SIG-M5 treated with dmso at 0.1 percent for 504 hours (cell line): ENCODE results near the gene REXO5.
"Not testable (repeated sequence)": the region's sequence is repeated elsewhere in the genome, so short reads cannot be mapped to it uniquely, and the experiment has no call there.

ENCODE experiments used
- DNase-seq: peaks from one replicate; lab custom pipeline; 2025; ENCODE audit not compliant: unreplicated experiment; lab: John Stamatoyannopoulos, UW

Gene REXO5

GRCh38 chr16:20799599-20799998 is 6.7 kb upstream of the REXO5 start:
- no peak for DNase-seq

- no peak for DNase-seq
These were observed 5.0 kb upstream of the REXO5 start for GRCh38 chr16:20801278-20801677.

- DNase-seq, result no peak
These were observed 3.2 kb upstream of the REXO5 start for GRCh38 chr16:20803192-20803560.

GRCh38 chr16:20803561-20804214 is 2.6 kb upstream of the REXO5 start:
- DNase-seq, result no peak

GRCh38 chr16:20805684-20806167 is 601 bp upstream of the REXO5 start:
- not testable (repeated sequence) for DNase-seq

- no peak for DNase-seq
These were observed 1.5 kb downstream of the REXO5 start for GRCh38 chr16:20807862-20808261.

- DNase-seq, result no peak
These were observed 5.6 kb downstream of the REXO5 start for GRCh38 chr16:20811889-20812439.

GRCh38 chr16:20812510-20812909 is 6.2 kb downstream of the REXO5 start:
- no peak for DNase-seq

- DNase-seq, result no peak
These were observed 8.5 kb downstream of the REXO5 start for GRCh38 chr16:20814784-20815183.

- DNase-seq, result no peak
These were observed 12.7 kb downstream of the REXO5 start for GRCh38 chr16:20818929-20819585.

- DNase-seq, result no peak
These were observed 15.4 kb downstream of the REXO5 start for GRCh38 chr16:20821682-20822081.

GRCh38 chr16:20822521-20823325 is 16.4 kb downstream of the REXO5 start:
- peak; percentile 9 for DNase-seq

- DNase-seq, result no peak
These were observed 19.8 kb downstream of the REXO5 start for GRCh38 chr16:20826039-20826566.

- DNase-seq, result no peak
These were observed 23.2 kb downstream of the REXO5 start for GRCh38 chr16:20829536-20829935.

- no peak for DNase-seq
These were observed 24.0 kb downstream of the REXO5 start for GRCh38 chr16:20830372-20830771.

- DNase-seq, result no peak
These were observed 26.8 kb downstream of the REXO5 start for GRCh38 chr16:20833086-20833485.

GRCh38 chr16:20838240-20838639 is 31.9 kb downstream of the REXO5 start:
- DNase-seq, result no peak

GRCh38 chr16:20839504-20839903 is 33.2 kb downstream of the REXO5 start:
- DNase-seq, result no peak

GRCh38 chr16:20844054-20844453 is 37.7 kb downstream of the REXO5 start:
- no peak for DNase-seq

- no peak for DNase-seq
These were observed 38.3 kb downstream of the REXO5 start for GRCh38 chr16:20844588-20844987.

GRCh38 chr16:20846030-20846429 is 39.7 kb downstream of the REXO5 start:
- no peak for DNase-seq
